HepG2 (cell line): ENCODE data around the gene BRCA2. TPM values are rescaled to one million over a fixed set of nuclear protein-coding genes. Genes with fewer than 3 reads are reported as not detected.

Experiments
- AGO2 ChIP-seq: fragments of 200-400 bp; formaldehyde crosslinking; optimal IDR thresholded peaks from 2 replicates; pipeline ENCODE3; 2017; ENCODE audit warnings: mild to moderate bottlenecking, low read depth, low read length, moderate library complexity
- ARHGAP35 ChIP-seq: sonication (generic); formaldehyde crosslinking; IDR thresholded peaks from 2 replicates; pipeline ENCODE4 v1.9.0; 2022; ENCODE audit warnings: mild to moderate bottlenecking, inconsistent platforms, moderate library complexity, missing genetic modification reagents, borderline replicate concordance
- CEBPB ChIP-seq: IDR thresholded peaks from 2 replicates; pipeline ENCODE4 v1.6.1; 2011; ENCODE audit warnings: low read depth, low read length, improper control_type of control experiment, borderline replicate concordance
- EED ChIP-seq: sonication (generic); formaldehyde crosslinking; IDR thresholded peaks from 2 replicates; pipeline ENCODE4 v1.5.0; 2020; ENCODE audit warnings: mild to moderate bottlenecking, missing genetic modification reagents
- HNRNPL ChIP-seq: fragments of 200-400 bp; formaldehyde crosslinking; IDR thresholded peaks from 2 replicates; pipeline ENCODE4 v1.6.1; 2017; ENCODE audit warnings: mild to moderate bottlenecking, low read depth, low read length
- KLF15 ChIP-seq: sonication (generic); formaldehyde crosslinking; IDR thresholded peaks from 2 replicates; pipeline ENCODE4 v1.8.1; 2023; ENCODE audit warnings: borderline replicate concordance, mild to moderate bottlenecking, inconsistent platforms, missing genetic modification reagents, mixed read lengths
- NFE2L1 ChIP-seq: sonication (generic); formaldehyde crosslinking; IDR thresholded peaks from 2 replicates; pipeline ENCODE4 v1.4.0; 2020; ENCODE audit warnings: missing genetic modification reagents, mild to moderate bottlenecking, borderline replicate concordance
- RARG ChIP-seq: sonication (generic); formaldehyde crosslinking; IDR thresholded peaks from 2 replicates; pipeline ENCODE4 v1.4.0; 2020; ENCODE audit warnings: low read depth, mild to moderate bottlenecking, missing genetic modification reagents
- RBM39 ChIP-seq: fragments of 200-400 bp; formaldehyde crosslinking; IDR thresholded peaks from one replicate; pipeline ENCODE4 v1.6.1; 2018; ENCODE audit warnings: antibody characterized with exemption, mild to moderate bottlenecking, low read depth, low read length; ENCODE audit not compliant: poor library complexity, severe bottlenecking
- SMARCE1 ChIP-seq: fragments of 450-650 bp; IDR thresholded peaks from 2 replicates; pipeline ENCODE4 v1.6.1; 2017; ENCODE audit warnings: borderline replicate concordance
- ZBTB40 ChIP-seq, 2 experiments: fragments of 450-650 bp in 1 of 2; sonication (generic) in 1 of 2; formaldehyde crosslinking in 1 of 2; IDR thresholded peaks; 2 replicates each; pipeline versions ENCODE4 v1.6.1 to v1.8.0; 2016 to 2022; ENCODE audit warnings: antibody characterized with exemption in 1 of 2, mild to moderate bottlenecking in 1 of 2, missing genetic modification reagents in 1 of 2
- ZNF383 ChIP-seq: sonication (generic); formaldehyde crosslinking; IDR thresholded peaks from 2 replicates; pipeline ENCODE4 v1.4.0; 2020; ENCODE audit warnings: missing genetic modification reagents, mild to moderate bottlenecking, borderline replicate concordance
- ZNF572 ChIP-seq: sonication (generic); formaldehyde crosslinking; IDR thresholded peaks from 2 replicates; pipeline ENCODE4 v1.5.1; 2020; ENCODE audit warnings: mild to moderate bottlenecking, missing genetic modification reagents
- ZNF616 ChIP-seq: sonication (generic); formaldehyde crosslinking; IDR thresholded peaks from 2 replicates; pipeline ENCODE4 v1.5.0; 2020; ENCODE audit warnings: low read depth, mild to moderate bottlenecking, missing genetic modification reagents
- ZNF674 ChIP-seq: sonication (generic); formaldehyde crosslinking; IDR thresholded peaks from 2 replicates; pipeline ENCODE4 v1.5.0; 2020; ENCODE audit warnings: low read depth, mild to moderate bottlenecking, missing genetic modification reagents
- ZNF713 ChIP-seq: sonication (generic); formaldehyde crosslinking; IDR thresholded peaks from 2 replicates; pipeline ENCODE4 v1.4.0; 2020; ENCODE audit warnings: mild to moderate bottlenecking, missing genetic modification reagents
- ZNF747 ChIP-seq: sonication (generic); formaldehyde crosslinking; IDR thresholded peaks from 2 replicates; pipeline ENCODE4 v1.8.1; 2023; ENCODE audit warnings: missing genetic modification reagents, mild to moderate bottlenecking, borderline replicate concordance
- ZNF749 ChIP-seq: sonication (generic); formaldehyde crosslinking; IDR thresholded peaks from 2 replicates; pipeline ENCODE4 v1.8.0; 2022; ENCODE audit warnings: mild to moderate bottlenecking, missing genetic modification reagents, moderate library complexity, borderline replicate concordance
- ZNF816 ChIP-seq: sonication (generic); formaldehyde crosslinking; IDR thresholded peaks from 2 replicates; pipeline ENCODE4 v1.8.0; 2022; ENCODE audit warnings: missing genetic modification reagents, mild to moderate bottlenecking, borderline replicate concordance
- ZNF839 ChIP-seq: sonication (generic); formaldehyde crosslinking; IDR thresholded peaks from 2 replicates; pipeline ENCODE4 v1.4.0; 2020; ENCODE audit warnings: missing genetic modification reagents, mild to moderate bottlenecking, borderline replicate concordance
- ZSCAN30 ChIP-seq: sonication (generic); formaldehyde crosslinking; IDR thresholded peaks from 2 replicates; pipeline ENCODE4 v1.5.0; 2020; ENCODE audit warnings: mild to moderate bottlenecking, missing genetic modification reagents
- polyA plus RNA-seq, 8 experiments: library from polyadenylated mRNA; depleted of rRNA in 3 of 8; stranded (reverse) in 7 of 8; unstranded in 1 of 8; fragments of >200 nt; fragmentation: Illumina TruSeq in 4 of 8; extraction: Trizol in 4 of 8; gene quantifications; 2 replicates each; pipeline versions ENCODE4 v1.2.1 to v1.2.3, GENCODE V29; 2011 to 2016; ENCODE audit warnings: low read depth in 4 of 8, missing spikeins in 1 of 8, mixed read lengths in 1 of 8; ENCODE audit not compliant: insufficient read depth in 1 of 8
- total RNA-seq, 5 experiments: library from RNA; depleted of rRNA; stranded (reverse); fragments of >200 nt; fragmentation: Illumina TruSeq; extraction: Trizol; gene quantifications; 2 replicates each; pipeline ENCODE4 v1.2.3, GENCODE V29; 2016; ENCODE audit warnings: low read depth in 1 of 5

BRCA2 gene
- total and polyA plus RNA-seq, 2 of the 13 experiments (the other 11 are each of a cell fraction or from before 2014, with no cell fraction given) = 3.1 to 24.6 TPM

DNA sequence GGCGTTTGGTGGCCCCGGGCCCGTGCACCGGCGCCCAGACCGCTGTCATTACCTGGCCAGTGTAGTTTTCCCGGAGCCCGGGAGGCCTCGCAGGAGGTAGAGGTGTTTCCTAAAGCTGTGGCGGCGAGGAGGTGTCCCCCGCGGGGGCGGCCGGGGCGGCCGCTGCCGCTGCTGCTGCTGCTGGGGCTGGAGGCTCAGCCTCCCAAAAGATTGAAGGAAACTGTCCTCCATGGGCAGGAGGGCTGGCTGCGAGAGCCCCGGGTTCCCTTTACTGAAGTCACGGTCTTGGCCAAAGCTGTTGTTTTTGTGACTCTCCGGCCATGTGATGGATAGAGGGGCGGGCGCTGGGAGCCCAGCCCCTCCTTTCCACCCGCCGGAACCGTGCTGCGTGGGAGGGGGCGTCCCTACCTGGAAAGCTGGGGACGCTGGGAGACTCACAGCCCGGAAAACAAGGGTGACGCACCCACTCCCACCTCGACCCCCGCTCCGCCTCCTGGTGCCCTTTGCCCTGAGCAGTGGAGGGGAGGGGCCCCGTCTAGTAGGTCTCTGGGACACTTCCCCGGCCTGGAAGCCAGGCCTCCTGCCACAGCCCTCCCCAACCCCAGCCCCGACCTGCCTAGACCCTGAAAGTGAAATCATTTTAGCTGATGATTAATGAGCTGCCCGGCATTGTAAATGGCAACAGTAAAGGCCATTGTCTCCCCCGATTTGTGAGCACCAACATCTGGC is 112.7 kb downstream of the BRCA2 start, which contains the start of gene N4BP2L1 (continued):
- TF ChIP-seq ZBTB40 (IDR thresholded peaks at IDR 0.05) (no peak), ZBTB40 (CRISPR knock-in tag; IDR thresholded peaks at IDR 0.05) (peak; percentile 61; the same call in 1 of the 2 replicates), ZNF572 (CRISPR knock-in tag) (no peak), ZNF616 (CRISPR knock-in tag) (no peak), ZNF749 (CRISPR knock-in tag) (no peak), ARHGAP35 (CRISPR knock-in tag) (no peak), ZNF816 (CRISPR knock-in tag) (peak; percentile 64; the same call in 1 of the 2 replicates), CEBPB (no peak), RBM39 (peak; percentile 66), NFE2L1 (no peak), EED (CRISPR knock-in tag) (no peak), ZSCAN30 (CRISPR knock-in tag) (no peak), ZNF713 (CRISPR knock-in tag) (no peak), AGO2 (peak; percentile 74), ZNF839 (CRISPR knock-in tag) (no peak), RARG (CRISPR knock-in tag) (no peak), ZNF383 (no peak), ZNF747 (CRISPR knock-in tag) (0 out of 2 replicates have a peak, but pooled peaks have one; percentile 42), ZNF674 (CRISPR knock-in tag) (no peak), HNRNPL (no peak), SMARCE1 (no peak), KLF15 (CRISPR knock-in tag) (no peak)
